DMS79 (cell line): ENCODE measurements around the gene SAYSD1.

Source experiments
- DNase-seq: peaks from one replicate; lab custom pipeline; 2025; lab: John Stamatoyannopoulos, UW

Gene SAYSD1

GRCh38 chr6:39058471-39059147 is 56.4 kb downstream of the SAYSD1 start:
- DNase-seq, result no peak

- DNase-seq, result no peak
Observed at GRCh38 chr6:39057251-39058155, 57.5 kb downstream of the SAYSD1 start.

GRCh38 chr6:39056681-39057080 is 58.3 kb downstream of the SAYSD1 start:
- DNase-seq, result no peak

- no peak for DNase-seq
Observed at GRCh38 chr6:39056191-39056590, 58.8 kb downstream of the SAYSD1 start.

- DNase-seq, result no peak
Observed at GRCh38 chr6:39055661-39056060, 59.3 kb downstream of the SAYSD1 start.

- DNase-seq, result no peak
Observed at GRCh38 chr6:39054577-39055142, 60.3 kb downstream of the SAYSD1 start.
